NCI-H226 (cell line): Measurements from ENCODE around the gene CDRT15.
"Not testable (repeated sequence)": the region's sequence is repeated elsewhere in the genome, so short reads cannot be mapped to it uniquely, and the experiment has no call there.

Experiments
- DNase-seq: peaks from one replicate; pipeline ENCODE4 v3.0.0-alpha.2; 2015

Gene CDRT15

DNA sequence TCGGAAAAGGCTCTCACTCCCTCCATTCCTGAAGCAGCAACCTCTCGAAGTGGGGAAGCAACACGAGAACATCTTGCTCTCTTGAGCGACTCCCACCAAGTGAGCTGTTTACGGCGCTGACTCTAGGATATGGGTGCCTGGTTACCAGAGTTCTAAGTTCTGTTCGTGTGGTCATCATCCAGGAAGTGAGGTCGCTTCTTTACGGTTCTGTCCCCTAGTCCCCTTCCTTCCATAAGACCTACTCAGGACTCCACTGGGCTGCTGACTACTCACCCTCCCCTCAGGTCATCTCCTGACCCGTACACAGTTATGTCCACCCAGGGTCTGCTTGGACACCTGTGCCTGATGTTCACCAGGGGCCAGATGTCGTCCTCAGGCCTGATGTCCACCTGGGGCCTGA, at the start of gene CDRT15:
TSS of gene CDRT15 (minus strand) at position 101 of the 400 bp plus-strand sequence. CDS start at position 72, 29 bp downstream.
- not testable (repeated sequence) for DNase-seq

DNA sequence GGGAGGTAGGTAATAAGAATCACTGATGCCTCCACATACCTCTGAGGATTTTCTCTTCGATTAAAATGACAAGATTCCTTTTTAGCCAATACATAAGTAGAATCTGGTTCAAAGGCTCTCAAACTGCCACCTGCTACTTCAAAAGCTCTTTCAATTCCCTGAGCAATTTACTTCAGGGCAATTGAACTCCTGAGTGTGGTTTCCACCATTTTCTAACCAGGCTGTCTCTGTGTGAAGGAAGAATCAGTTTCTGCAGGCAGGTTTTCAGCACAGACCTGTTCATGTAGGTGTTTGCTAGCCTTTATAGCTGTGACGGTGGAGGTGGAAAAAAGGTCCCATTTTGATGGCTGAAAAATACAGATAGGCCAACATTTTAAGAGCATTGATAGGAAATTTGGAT, 46.1 kb upstream of the CDRT15 start:
- no peak for DNase-seq

DNA sequence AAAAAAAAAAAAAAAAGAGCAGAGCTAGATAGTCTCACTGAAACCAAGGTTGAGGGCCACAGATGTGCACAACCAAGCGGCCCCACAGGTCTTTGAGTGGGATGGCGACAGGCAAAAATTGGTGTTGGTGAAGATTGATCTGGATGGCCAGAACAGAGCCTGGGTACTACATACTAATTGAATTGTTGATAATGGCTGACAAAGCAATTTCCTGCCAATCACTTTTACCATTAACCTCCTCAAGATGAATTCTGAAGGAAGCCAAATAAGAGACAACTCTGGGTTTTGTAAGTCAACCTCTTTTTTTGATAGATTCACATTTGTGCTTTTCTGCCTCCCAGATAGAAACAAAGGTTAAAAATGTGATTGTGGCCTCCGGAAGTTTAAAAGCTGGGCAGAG, 44.9 kb upstream of the CDRT15 start:
- DNase-seq = no peak

DNA sequence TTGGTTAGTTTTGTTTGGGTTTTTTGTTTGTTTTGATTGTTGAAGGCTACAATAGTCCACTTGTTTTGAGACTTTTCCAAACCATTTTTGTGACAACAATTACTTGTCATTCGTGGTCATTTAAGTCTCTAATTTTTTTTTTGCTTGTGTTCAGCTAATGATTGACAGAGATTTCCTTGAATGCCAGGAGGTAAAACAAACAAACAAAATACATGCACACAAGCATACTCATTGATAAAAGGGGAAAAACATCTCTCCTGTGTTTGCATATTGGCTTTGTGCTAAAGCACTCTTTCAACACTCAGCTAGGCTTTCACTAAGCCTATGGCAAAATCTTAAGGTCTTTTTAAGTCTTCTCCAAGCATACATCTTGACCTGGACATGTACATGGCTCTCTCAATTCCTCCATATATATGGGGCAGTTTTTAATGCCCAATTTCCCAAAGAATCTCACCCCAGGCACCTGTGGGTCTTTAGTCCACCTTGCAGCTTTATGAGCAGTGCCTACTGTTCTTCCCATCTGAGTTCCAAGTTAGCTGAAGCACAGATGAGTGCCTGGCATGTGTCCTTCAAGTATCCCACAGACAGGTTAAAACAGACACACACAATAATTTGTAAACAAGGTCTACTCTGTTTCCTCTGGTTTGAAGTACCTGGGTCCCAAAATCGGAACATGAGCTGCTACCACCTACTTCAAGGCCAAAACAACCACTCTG, 40.0 kb upstream of the CDRT15 start:
- no peak for DNase-seq

DNA sequence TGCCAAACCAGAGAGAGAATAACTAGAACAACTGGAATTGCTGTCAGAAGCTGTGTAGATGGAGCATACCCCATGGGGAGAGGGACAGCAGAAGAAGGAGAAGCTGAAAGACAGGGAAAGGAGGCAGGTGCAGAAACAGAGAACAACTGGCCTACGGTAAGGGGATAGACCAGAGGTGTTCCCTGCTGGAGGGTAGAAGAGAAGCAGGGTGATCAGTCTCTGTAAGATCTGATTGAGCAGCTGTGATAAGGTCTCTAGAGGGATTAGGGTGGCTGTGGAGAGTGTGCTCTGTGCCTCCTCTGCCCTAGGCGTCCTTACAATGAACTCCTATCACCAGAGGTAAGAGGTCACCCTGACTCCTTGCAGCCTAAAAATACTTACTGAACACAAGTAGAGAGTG, 33.8 kb upstream of the CDRT15 start:
- no peak for DNase-seq

DNA sequence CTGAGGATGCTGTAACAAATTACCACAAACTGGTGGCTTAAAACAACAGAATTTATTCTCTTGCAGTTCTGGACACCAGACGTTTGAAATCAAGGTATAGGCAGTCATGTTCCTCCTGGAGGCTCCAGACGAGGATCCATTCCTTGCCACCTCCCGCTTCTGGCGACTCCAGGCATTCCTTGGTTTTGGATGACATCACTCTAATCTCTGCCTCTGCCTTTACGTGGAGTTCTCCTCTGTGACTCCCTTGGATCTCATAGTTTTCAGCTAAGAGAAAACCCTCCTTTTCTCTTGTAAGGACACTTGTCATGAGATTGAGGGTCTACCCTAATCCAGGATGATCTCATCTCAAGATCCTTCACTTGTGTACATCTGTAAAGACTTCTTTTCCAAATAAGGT, 32.8 kb upstream of the CDRT15 start:
- DNase-seq = no peak

DNA sequence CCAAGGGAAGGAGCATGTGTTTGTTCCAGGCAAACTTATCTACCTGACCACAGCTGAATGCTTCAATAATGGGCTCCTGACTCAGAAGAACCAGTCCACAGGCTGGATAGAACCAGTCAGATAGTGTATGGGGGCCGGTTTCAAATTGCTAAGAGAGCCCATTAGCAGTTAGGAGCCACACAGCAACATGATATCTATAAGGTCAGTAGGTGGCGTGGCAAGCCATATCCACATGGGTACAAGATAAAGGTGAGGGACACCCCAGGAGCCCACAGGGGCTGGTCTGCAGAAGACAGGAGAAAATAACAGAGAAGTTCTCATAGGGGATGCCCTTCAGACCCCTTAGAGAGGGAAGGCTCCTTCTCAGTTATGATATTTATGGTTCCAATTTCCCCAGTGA, 31.6 kb upstream of the CDRT15 start:
- no peak for DNase-seq

DNA sequence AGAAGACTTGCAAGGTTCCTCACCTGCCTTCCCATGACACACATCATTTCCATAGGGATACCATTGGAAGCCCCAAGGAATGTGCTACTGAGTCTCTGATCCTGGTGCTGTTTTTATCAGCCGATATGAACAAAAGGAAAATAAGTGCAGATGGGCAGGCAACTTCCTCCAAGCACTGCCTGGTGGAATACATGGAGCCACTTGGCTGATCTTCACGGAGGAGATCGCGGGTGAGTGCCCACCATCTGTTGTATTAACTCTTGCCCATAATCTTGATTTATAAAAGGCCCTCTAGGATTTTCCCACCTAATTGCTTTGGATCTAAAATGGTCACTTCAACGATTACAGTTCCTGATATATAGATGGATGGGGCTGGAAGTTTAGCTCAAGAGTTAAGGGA, 24.7 kb upstream of the CDRT15 start:
- DNase-seq = no peak

DNA sequence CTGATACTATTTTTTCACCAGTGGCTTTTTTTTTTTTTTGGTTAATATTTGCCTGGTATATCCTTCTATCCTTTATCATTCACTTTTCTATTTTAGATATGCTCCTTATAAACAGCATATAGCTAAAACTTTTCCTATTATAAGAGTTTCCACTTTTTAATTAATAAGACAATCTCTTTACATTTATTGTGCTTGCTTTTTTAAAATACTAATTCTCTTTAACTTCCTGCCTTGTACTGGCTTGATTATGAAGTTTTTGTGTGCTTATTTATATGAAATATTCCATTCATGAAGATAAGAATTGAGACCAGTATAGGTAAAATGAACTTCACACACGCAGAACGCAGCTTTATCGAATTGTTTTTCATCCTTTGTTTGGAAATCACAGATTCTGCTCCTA, 9.0 kb upstream of the CDRT15 start:
- no peak for DNase-seq

DNA sequence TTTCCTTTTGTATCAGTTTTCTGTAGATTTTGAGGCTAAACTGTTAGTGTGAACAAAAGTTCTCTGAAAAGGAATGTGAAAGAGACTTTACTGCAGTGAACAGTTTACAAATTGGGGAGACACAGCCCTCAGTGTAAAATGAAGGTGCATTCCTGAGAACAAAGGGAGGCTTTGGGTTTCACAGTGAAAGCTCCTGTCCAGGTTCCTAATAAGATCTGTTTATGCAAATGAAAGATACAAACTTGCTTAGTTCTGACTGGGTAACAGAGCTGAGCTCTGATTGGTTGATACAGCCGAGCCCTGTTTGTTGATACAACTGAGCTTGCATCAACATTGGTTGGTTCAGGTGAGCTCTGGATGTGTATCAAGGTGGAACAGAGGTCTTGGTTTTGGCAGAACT, 8.3 kb upstream of the CDRT15 start:
- DNase-seq = no peak

DNA sequence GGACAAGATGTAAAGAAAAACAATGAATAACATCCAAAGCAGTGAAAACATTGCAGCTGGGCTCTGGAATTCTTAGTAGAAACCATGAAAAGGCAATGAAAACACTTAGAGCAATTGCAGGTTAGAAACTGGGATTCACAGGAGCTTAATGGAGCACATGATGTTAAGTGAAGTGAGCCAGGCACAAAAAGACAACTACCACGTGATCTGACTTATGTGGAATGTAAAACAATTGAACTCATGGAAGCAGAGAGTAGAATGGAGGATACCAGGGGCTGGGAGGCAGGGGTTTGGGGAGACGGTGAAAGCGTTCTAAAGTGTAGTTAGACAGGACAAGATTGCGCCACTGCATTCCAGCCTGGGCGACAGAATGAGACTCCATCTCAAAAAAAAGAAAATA, 2.6 kb upstream of the CDRT15 start:
- not testable (repeated sequence) for DNase-seq

DNA sequence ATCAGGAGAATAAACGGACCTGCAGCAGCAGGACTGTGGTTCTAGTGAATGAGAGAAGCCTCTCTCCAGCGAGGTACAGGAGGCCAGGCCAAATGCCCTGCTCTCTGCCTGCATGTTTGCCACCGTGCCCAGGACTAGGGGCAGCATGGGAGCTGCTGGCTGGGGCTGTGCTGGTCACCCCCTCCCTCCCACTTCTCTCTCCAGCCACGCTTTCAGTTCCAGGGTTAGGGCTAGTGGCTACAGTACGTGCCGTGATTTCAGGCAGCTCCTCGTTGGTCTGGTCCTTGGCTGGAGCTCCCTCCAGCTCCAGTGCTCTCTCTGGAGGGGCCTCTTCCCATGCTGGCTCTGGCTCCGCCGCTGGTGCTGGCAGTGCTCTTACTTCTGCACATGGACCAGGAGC, 630 bp downstream of the CDRT15 start:
- DNase-seq = not testable (repeated sequence)

DNA sequence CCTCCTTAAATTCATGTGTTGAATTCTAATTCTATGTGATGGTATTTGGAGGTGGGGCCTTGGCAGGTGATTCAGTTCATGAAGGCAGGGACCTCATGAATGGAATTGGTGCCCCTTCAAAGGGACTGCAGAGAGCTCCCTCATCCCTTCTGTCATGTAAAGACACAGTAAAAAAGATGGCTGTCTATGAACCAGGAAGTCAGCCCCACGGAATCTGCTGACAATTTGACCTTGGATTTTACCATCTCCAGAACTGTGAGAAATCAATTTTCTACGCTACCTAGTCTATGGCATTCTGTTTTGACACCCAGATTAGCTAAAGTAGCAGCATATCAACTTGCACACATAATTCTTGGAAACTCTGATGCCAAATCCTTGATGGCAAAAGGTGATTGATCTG, 1.6 kb downstream of the CDRT15 start:
- DNase-seq = not testable (repeated sequence)

DNA sequence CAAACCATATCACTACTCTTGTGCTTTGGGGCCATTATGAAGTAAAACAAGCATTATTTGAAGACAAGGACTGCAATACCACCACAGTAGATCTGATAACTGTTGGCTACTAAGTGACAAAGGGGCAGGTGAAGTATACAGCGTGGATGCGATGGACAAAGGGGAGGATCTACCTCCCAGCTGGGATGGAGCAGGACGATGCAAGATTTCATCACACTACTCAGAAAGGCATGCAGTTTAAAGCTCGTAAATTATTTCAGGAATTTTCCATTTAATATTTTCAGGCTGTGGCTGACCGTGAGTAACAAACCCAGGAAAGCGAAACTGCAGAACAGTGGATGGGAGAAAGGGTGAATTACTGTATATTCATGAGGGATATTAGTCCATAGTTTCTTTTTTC, 5.5 kb downstream of the CDRT15 start:
- DNase-seq = not testable (repeated sequence)

DNA sequence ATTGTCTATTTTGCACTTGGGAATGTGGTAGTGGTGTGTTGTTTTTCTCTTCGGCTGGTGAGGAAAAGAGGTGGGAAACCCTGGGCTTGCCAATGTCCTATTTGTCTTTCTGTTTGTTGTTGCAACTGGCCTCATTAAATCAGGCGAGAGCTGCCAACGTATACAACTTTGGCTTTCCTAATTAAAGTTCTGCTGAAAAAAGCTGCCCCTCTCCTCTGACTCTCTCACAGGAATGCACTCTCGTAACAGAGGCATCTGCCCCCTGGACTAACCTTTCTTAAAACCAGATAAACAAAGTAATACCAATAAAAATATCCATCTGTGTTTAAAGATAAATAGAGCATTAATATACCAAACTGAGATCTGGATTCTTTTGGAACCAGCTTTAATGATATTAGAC, 7.8 kb downstream of the CDRT15 start:
- DNase-seq = no peak

DNA sequence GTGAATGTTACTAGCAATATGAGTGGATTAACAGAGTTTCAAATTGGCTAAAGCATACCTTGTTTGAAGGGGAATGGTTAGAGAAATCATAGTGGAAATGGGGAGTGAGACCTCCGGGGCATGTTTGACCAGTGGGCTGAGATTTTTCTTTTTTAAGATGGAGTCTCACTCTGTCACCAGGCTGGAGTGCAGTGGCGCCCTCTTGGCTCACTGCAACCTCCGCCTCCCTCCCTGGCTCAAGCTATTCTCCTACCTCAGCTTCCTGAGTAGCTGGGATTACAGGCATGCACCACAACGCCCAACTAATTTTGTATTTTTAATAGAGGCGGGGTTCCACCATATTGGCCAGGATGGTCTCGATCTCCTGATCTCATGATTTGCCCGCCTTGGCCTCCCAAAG, 9.6 kb downstream of the CDRT15 start:
- no peak for DNase-seq

DNA sequence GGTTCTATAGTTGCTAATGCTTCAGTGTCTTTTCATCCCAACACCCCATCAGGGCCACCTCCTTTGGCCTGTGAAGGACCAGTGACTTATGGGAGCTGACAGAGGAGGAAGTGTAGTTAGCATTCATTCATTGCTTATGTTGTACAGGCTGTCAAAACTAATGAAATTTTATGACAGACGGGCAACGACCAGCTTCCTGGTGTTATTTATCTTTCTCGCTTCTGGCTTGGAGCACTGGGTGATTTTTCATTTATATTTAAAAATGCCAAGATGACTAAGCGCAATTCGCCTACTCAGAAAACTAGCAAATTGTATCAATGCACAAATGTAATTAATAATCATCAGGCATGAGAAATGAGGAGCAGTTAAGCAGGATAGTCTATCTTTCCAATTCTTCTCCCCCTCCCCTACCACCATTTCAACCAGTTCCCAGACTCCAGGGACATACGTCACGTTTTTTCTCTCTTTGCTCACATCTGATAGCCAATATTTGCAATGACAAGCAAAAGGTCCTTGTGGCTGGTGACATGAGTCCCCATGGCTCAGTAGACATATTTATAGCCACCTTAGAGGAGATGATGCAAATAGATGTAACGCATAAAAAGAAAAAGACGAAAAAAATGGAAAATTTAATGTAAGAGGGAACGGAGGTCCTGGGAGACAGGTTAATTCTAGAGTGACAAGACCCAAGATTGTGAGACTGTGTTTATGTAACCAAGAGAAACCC, 11.2 kb downstream of the CDRT15 start:
- DNase-seq = no peak

DNA sequence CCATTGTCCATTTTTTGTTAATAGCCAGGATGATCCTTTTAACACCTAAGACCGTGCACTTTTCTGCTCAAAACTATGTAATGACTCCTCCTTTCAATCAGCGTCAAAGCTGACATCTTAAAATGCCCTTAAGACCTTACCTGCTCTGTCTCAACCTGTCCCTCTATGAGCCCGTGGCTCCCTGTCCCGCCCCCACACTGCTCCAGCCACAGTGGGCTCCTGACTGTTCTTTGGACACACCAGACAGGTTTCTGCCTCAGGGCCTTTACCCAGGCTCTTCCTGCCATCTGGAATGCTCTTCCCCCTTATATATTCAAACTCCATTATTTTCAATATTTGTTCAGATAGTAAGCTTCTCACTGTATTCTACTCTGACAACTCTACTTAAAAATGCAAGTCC, 14.1 kb downstream of the CDRT15 start:
- DNase-seq = no peak

DNA sequence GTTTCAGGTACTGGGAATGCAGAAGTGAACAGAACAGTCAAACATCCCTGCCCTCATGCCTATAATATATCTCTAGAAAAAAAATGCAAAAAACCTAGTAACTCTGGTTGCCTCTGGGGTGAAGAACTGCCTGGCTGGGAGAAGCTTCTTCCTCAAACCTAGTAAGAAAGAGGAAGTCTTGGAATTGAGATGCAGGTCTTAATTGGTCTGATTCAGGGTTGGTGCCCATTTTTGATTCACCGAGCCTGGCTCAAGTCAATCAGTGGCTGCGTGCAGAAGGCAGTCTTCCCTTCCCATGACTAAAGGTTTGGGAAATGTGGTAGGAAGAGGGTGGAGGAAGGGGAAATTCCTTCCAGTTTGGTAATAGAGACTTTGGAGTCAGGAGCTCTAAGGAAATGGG, 22.4 kb downstream of the CDRT15 start:
- no peak for DNase-seq

DNA sequence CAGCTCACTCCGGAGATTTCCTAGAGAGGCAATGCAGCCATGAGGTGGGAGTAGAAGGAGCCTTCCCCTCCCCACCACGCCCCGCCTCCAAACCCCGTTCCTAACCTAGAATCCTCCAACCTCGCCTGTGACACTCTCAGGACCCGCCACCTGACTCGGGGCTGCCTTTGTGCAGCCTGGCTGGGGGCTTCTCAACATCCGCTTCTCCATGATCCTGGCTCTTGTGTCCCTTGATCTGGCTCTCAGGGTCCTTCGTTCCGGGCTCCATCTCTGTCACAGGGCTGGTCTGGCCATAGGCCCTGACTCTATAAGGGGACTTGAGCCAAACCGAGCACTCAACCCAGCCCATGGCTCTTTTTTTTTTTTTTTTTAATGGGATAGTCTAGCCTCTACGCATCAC, 24.3 kb downstream of the CDRT15 start:
- DNase-seq = no peak

DNA sequence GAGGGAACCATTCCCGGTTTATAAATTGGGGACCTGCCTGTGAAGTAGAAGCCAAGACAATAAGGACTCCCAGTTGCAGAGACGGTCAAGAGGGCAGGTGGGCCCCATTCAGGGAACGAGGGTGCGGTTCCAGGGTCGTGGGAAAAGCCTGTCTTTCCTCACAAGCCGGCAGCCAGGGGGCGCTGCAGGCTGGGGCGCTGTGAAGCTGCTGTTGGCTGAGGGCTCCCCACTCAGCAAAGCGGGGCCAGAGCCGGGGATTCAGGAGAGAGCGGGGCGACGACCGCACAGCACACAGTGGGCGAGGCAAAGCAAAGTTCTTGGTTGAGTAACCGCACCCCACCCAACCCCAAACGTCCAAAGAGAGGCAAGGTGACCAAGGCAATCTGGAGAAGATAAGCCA, 24.9 kb downstream of the CDRT15 start:
- no peak for DNase-seq

DNA sequence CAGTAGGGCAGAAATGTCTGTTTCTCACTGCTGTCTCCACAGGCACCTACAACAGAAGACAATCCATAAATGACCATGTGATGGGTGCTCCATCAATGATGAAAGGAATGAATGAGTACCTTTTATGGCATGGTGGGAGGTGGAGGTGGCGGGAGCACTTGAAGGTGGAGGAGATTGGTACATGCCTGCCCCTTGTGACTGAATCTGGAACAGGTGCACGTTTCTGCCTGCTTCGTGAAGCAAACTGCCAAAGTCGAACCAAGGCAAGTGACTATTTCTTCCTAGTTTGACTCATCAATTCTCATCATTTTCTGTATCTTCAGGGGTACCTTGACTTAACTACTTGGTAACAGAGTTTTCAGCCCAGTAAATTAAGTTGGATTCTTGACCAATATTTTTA, 25.4 kb downstream of the CDRT15 start:
- DNase-seq = no peak

DNA sequence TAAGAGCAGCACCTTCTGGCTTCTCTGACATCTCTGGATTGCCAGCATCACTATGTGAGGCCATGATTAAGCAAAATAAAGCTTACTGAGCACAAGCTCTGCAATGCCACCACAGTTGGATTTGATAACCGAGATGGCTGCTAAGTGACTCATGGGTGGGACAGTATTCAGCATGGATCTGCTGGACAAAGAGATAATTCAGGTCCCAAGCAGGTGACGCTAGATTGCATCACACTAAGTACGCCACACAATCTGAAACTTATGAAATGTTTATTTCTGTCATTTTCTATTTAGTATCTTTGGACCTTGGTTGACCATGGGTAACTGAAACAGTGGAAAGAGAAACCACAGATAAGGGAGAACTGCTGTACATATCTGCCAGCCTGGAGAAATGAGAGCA, 27.4 kb downstream of the CDRT15 start:
- DNase-seq = no peak

DNA sequence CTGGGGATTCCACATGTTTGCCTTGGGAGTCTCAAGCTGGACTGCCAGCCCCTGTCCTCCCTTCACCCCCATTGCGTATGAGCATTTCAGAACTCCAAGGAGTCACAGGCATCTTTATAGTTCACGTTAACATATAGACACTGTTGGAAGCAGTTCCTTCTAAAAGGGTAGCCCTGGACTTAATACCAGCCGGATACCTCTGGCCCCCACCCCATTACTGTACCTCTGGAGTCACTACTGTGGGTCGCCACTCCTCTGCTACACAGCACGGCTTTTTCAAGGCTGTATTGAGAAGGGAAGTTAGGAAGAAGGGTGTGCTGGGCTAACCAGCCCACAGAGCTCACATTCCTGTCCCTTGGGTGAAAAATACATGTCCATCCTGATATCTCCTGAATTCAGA, 28.9 kb downstream of the CDRT15 start:
- DNase-seq = no peak

DNA sequence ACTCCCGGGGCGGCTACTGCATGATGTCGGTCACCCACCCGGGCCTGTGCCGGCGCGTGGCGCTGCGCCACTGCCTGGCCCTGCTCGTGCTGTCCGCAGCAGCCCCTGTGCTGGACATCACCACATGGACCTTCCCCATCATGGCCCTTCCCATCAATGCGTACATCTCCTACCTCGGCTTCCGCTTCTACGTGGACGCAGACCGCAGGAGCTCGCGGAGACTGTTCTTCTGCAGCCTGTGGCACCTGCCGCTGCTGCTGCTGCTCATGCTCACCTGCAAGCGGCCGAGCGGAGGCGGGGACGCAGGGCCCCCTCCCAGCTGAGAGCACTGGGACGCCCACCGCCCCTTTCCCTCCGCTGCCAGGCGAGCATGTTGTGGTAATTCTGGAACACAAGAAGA, 29.8 kb downstream of the CDRT15 start:
- no peak for DNase-seq
